HG03460 (cell line): Measurements from ENCODE around the gene EYS.

Source experiments
- ATAC-seq: cut with Tn5 transposase; IDR thresholded peaks from one replicate; pipeline ENCODE4 v1.9.1; 2021; ENCODE audit not compliant: unreplicated experiment

EYS gene

DNA sequence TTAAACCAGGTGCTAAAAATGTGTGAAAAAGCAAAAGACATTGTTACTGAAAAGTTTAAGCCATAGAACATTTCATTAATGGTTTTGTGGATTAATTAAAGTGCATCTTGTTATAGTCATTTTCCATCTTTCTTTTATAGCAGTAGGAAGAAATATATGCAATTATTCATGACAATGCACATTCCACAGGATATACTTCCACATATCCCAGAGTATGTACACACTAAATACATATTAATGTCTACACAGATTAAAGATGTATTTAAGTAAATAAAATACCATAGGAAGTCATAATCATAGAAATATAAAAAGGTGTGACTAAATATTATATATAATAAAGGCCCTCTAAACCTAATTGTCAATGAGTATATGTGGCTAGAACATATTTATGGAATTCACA, 1492.7 kb downstream of the EYS start:
- no peak for ATAC-seq

DNA sequence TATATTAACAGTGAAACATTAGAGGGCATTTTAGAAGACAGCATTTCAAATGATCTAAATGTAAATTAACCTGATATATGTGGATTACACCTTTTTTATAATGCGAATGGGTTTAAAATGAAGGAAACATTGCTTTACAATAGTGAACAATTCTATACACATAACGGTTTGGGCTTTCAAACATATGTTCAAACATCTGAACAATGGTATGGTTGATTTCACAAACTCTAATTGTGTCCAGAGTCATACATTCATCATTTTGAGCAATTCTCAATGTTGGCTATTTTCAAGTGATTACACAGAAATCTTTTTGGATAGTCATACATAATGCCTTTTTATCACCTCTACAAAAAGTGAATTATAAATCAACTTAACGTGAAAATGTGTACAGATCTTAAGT, 1493.3 kb downstream of the EYS start:
- ATAC-seq = no peak

DNA sequence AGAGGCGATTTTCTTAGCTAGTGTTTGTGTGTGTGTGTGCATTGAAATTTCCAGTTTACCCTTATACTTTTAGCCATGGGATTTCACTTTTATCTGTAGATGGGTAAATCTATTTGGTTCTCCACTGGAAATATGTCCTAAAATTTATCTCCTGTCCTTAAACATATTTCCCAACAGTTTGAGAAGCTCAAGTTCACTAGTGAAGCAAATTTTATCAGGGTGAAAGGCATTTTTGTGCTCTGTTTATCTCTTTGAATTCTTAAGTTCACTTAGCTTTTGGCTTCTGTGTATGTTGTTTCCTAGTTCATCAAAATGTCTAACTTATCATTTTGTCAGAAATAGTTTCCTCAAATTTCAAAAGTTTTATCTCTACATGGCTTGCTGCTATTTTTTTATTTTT, 1509.8 kb downstream of the EYS start:
- no peak for ATAC-seq

DNA sequence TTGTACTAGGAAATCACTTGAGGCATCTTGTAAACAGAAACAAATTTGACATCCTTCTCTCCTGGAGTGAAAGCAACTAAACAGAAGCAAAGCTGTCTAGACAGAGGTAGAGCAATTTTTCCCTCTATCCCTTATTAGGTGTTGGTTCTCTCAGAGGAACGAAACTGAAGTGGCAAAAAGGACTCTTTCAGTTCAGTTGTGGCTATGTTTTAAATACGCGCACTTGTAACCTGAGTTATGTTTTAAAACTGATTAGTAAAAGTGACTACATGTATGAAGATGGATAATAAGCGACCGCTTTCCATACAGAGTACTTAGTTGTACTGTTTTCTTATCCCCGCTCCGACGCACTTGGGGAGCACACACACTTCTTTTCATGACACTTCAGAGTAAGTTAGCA, 1520.4 kb downstream of the EYS start:
- no peak for ATAC-seq

DNA sequence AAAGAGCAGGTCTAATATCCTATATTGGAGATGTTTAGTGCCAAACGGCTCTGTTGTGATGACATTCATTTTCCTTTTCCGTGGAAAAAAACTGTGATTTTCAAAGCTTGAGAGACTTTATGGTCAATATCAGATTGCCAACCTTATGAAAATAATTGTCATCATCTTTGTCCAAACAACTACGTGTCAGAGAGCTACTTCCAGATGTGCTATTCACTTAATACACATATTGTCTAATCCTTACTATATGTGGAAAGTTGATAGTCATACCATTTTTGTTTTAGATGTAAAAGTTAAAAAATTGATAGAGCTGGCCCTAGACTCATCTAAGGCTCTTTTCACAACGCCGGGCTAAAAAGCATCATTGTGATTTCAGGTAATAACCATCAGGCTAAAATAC, 1521.4 kb downstream of the EYS start:
- no peak for ATAC-seq

DNA sequence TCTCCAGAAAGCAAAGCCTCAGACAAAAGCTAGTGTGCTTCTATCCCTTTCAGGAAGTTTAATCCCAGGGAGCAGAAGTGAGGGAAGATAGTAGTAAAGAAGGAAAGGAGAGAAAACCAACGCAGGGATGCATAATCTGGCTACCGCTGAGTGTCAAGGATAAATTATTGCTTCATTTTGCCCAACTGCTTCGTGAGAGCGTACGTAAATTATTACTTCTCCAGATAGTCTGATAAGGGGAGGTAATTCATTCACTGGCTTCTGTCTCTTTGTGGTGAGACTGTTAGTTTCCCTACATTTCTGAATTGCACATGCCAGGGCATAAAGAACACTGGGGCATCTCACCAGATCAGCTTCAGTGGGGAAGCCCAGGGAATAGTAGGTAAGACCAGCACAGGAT, 1531.7 kb downstream of the EYS start:
- no peak for ATAC-seq

DNA sequence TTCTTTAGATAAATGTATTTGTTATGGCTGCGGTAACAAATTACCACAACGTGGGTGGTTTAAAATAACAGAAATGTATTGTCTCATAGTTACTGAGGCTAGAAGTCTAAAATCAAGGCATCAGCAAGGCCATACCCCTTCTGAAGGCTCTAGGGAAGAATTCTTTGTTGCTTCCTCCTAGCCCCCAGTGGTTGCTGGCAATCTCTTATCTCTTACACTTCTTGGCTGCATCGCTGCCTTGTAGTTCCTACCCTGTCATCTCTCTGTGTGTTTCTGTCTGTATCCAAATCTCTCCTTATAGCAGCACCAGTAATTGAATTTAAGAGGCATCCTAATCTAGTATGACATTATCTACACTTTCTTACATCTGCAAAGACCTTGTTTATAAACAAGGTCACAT, 1536.7 kb downstream of the EYS start:
- no peak for ATAC-seq

DNA sequence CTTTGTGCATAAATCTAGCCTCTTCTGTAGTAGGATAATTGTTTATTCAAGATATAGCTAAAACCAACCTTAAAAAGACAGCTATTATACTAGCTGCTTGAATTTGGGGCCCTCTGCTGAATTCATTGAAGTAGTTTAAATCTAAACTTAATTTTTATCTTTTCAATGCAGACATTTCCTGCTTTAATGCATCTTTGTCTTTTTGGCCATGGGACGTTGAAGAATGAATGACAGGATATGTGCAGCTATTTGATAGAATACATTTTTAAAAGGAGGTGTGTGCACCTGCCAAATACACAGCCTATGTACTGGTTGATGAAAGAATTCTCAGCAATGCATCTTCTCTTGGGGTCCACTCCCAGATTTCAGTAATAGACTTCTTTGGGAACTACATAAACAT, 1546.5 kb downstream of the EYS start:
- ATAC-seq = no peak

DNA sequence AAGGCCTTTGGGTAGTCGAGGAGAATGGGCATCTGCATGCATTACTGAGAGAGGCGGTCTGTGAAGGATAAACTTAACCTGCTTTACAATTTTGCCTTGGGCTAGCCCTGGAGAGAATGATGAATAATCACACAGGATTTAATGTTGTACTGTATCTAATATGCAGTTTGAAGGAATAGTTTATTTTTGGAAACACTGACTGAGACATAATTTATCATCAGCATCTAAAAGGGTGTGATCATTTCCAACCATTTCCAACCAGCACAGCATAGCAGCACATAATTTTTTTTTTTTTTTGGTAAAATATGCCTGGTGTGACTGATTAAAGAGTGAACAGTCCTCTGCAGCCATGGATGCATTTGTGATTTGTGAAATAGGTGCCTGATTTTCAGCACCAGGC, 1552.0 kb downstream of the EYS start:
- no peak for ATAC-seq

DNA sequence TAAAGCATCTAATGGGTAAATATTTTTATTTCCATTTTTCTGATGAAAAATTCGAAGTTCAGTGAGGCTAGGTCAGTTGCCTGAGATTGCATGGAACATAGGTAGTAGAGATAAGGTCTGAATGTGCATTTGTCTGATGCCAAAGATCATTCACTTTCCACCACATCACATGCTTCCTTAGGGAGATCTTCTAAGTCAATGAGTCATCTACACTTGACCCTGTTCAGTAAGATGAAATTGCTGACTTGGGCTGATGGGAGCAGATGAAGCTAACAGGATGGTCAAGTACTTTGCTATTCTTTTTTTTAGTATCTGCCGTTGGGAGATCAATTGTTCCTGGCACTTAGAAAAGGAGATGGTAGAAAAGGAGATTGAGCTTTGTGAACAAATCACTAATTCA, 1560.2 kb downstream of the EYS start:
- ATAC-seq = no peak

DNA sequence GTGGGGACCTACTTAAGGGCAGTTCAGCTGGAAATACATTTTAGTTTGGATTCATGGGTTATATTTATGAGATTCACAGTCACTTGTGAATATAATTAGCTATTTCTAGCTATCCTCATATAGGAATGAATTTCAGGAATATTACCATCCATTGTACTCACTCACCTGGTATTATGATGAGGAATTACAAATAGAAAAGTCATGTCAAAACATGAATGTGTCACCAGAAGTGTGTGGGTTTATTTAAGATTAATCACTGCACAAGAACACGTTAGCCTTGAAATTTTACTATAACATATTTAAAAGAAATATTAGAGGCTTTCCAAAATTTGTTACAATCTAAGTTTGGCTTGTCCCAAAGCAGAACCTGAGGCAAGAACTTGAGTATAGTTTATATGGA, 1560.9 kb downstream of the EYS start:
- no peak for ATAC-seq

DNA sequence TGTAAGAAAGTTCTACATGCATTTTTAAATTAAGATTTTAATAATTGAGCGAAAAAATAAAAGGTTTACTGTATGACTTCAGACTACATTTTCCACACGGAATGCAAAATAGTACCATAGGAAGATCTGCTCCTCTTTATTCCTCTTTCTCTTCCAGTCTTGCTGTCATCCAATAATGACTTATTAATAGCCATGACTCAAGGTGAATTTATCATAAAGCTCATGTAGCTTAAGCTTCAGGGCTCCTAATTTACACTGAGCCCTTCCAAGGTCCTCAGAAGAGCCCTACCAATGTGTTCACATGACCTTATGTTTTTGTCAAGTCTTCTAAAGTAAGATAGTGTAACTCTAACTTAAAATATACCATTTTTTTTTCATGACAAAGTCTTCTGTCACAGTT, 1561.4 kb downstream of the EYS start:
- no peak for ATAC-seq

DNA sequence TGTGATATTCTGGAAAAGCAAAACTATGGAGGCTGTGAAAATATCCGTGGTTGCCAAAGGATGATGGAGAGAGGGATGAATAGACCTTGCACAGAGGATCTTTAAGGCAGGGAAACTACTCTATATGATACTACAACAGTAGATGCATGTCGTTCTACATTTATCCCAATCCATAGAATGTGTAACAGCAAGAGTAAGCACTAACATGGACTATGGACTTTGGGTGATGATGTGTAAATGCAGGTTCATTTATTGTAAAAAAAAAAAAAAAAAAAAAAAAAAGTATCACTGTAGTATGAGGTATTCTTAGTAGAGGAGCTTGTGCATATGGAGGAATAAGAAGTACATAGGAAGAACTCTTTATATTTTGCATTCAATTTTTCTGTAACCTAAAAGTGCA, 1563.9 kb downstream of the EYS start:
- ATAC-seq = no peak

DNA sequence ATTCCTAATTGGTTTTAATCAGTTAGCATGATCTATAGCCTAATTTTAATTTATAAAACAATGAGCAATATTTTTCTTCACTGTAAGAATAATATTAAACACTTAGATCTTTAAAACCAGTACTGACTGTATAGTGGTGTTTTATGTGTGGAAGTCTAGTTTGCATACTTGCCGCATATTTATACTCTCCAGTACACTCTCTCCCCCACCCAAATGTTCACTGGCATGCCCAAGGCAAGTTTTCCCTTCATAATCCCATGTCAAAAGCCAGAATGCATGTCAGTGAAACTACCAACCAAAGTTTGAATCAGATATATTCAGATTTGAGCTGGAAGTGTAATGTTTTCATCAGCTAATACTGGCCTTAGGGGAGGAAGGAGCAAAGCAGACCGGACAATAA, 1565.3 kb downstream of the EYS start:
- no peak for ATAC-seq

DNA sequence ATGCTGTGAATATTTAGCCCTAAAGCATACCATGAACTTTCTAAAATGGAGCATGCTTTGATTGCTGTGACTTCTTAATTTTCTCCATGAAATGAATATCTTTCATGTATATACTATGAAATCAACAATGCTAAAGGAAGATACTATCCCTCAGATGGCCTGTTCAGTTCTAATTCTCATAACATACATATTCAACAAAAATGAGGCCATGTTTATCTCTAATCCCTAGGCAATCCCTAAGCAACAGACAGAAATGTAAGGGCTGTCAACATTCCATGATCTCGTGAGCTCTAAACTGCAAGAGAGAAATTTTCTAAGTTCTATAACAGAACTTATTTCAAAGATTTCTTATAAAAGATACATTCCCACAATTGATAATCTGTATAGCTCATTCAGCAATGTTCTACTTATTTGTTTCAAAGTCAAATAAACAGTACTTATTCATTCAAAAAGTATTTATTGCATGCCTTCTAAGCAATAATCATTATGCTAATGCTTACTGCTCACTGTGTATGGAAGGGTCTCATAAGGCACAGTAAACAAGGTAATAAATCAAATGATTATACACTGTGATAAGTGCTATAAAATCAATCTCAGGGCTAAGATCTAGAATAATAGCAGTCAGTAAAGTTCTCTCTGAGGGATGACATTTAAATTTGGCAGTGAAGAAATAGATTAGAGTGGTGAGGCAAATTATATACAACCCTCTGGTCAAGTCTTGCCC, 1578.6 kb downstream of the EYS start:
- ATAC-seq = no peak

DNA sequence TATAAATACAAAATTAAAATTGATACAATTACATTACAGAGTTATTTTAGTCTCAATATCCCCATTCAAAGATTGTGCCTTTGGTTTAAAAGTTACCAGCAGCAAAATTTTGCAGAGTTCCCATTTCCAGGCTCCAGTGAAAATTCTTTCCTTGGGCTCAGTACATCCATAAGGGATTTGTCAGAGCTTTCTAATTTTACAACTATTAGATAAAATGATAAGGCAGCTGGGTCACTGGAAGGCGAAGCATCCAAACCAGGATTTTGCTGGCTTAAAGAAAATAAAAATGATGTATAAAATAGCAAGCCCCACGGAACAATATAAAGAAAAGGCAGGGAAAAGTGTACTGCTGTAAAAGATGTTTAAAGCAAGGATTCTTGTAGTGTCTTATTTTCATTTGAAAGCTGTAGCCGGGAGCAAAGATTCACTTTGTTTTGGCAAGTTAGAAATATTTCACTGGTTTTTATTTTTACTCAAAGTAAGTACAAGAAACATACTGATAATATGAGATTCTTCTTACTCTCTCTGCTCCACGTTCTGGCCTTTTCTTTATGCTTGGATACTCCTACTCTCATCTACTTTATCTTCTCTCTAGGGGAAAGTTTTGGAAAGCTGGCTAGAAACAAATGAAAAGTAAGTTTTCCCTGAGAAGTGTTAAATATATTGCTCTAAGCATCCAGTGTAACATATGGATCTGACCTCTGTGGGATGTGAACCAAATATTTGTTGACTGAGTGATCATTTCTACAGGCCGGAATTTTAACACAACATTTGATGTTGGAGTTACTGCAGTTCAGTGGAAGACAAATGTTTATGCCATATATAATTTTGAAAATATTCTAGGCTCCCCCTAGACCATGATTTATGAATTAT, 1583.0 kb downstream of the EYS start:
- ATAC-seq = no peak

DNA sequence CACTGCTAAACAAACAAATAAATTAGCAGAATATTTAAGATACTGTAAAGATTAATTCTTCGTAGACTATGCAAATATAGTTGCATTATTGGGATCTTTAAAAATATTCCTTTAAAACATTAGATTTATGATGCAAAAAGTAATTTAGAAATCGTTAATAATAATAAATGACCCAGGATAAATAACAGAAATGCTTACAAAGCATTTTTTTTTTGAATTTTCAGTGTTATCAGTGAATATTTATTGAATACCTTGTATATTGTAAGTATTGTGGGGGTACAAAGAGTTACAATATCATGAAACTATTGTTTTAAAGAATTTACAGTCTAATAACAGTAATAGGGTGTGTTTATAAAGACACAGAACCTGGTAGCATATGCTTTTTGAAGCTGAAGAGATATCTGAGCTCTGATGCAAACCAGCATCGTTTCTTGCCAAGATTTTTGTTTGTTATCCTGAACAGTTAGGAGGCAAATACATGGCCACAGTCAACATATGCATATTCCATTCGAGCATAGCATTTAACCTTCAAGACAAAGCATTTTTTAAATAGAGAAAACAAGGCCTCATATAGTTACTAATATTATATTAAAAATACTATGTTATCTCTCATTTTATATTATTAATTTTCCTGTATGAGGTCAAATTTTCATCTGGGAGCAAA, 1584.2 kb downstream of the EYS start:
- no peak for ATAC-seq

DNA sequence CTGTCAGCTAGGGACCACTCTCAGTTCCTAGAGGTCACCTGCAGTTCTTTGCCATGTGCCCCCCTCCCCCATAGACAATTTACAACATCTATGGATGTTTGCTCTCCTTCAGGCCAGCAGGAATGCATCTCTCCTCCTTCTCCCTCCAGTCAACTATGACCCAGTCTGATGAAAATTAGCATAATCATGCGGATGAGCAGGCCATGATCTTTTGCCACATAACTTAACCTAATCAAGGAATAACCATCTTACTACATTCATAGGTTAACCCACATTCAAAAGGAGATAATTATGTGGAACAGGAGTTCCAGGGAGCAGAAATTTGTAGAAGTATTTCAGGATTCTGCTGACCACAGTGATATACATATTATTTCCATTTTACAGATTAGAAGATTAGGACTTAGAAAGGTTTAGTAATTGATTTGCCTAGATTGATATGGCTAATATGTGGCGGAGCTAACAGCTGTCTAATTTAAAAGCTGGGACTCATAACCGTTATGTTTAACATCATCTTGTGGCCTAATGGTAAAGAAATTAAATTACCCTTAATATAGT, 1585.9 kb downstream of the EYS start:
- no peak for ATAC-seq

DNA sequence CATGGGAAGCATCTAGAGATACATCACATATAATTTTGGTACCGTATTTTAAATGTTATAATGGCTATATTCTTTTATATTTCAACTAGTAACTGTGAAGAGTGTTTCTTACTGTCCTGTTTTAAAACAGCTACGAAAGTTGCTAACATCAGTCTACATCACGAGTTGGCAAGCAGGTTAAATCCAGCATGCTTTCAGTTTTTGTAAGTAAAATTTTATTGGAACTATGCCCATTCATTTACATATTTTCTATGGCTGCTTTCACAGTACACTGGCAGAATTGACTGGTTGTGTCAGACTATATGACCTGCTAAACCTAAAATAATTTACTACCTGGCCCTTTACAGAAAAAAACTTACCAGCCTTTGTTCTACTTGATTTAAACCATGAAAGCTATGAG, 1593.3 kb downstream of the EYS start:
- ATAC-seq = no peak

DNA sequence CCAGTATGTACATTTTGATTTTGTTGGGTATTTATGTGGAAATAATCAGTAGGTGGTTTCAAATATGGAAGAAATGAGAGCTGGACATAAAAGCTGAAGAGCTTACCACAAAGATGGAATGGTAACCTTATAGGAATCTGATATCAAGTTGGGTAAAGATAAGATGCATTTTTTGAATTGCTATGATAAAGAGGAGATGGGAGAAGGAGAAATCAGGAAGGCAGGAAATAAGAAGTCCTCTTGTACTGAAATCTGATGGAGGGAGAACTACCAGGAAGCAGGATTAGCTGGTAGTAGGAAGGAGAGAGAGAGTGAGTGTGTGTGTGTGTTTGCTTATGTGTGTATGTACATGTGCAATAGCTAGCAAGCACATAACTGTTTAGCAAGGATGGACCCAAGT, 1603.0 kb downstream of the EYS start:
- ATAC-seq = no peak

DNA sequence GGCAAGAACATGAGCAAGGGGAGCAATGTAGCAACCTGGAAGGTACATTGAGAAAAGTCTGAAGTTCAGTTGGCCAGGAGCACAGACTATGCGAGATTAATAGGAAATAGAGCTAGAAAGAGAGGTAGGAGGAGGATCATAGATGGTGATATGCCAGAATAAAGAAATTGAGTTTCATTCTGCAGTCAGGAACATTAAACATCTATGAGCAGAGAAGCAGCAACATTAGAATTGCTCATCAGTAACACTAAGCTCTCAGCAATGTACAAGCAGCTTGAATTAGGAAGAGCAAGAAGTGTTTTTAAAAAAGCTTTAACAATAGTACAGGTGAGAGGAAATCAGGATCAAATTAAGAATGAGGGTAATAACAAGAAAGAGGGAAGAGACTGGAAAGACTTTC, 1603.5 kb downstream of the EYS start:
- ATAC-seq = no peak
